ENCODE measurements around the gene ESPNL.

The ESPNL gene

DNA sequence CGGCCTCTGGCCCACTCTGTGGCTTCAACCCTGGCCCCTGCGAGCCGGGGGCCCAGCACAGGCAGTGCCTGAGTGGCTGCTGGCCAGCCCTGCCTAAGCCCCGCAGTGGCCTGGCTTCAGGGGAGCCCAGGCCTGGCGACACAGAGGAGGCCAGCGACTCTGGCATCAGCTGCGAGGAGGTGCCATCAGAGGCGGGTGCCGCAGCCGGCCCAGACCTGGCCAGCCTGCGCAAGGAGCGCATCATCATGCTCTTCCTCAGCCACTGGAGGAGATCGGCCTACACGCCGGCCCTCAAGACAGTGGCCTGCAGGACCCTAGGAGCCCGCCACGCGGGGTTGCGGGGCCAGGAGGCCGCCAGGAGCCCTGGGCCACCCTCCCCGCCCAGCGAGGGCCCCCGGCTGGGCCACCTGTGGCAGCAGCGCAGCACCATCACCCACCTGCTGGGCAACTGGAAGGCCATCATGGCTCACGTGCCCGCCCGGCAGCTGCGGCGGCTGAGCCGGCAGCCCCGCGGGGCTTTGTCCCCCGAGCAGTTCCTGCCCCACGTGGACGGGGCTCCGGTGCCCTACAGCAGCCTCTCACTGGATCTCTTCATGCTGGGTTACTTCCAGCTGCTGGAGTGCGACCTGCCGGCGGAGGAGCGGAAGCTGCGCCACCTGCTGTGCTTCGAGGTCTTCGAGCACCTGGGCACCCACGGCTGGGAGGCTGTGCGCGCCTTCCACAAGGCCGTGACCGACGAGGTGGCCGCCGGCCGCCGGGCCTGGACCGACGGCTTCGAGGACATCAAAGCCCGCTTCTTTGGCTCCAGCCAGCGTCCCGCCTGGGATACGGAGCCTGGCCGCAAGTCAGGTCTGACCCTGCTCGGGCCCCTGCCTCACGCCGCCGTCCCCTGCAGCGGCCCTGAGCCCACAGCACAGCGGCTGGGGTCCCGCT is 30.8 kb downstream of the ESPNL start:
- TF ChIP-seq GATA3 (IDR thresholded peaks at IDR 0.05; ENCODE audit: low read depth, low read length) (no peak), GATA2 (IDR thresholded peaks at IDR 0.05; ENCODE audit: low read depth, low read length) (no peak)

DNA sequence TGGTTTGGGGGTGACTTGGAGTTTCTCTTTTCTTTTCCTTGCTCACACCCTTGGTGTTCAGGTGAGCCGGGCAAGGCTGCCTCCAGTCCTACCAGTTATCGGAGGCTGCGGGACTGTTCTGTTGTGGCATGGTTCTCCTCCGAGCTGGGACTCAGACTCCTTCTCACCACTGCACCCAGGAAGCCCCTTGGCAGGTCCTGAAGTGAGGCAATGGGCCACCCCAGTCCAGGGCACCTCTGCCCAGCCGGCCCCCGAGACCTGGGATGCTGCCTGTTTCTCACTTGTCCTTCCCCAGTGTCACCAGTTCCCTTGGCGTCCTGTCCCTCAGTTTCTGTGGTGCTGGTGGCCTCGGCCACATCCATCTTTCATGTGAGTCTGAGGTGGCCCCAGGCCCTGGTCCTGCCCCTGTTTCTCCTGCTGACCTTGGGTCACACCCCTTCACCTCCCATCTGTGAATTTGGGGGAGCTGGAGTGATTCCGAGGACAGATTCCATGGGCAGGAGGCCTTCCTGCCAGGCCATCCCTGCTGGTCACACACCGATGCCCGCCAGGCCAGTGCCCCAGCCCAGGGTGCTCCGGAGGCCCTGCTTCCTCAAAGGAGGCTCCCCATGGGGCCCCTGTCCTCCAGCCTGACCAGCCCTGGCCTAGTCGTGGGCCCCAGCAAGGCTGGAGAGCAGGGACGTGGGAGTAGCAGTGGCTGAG is 31.8 kb downstream of the ESPNL start:
- TF ChIP-seq GATA3 (IDR thresholded peaks at IDR 0.05; ENCODE audit: low read depth, low read length) (no peak), GATA2 (IDR thresholded peaks at IDR 0.05; ENCODE audit: low read depth, low read length) (no peak)

DNA sequence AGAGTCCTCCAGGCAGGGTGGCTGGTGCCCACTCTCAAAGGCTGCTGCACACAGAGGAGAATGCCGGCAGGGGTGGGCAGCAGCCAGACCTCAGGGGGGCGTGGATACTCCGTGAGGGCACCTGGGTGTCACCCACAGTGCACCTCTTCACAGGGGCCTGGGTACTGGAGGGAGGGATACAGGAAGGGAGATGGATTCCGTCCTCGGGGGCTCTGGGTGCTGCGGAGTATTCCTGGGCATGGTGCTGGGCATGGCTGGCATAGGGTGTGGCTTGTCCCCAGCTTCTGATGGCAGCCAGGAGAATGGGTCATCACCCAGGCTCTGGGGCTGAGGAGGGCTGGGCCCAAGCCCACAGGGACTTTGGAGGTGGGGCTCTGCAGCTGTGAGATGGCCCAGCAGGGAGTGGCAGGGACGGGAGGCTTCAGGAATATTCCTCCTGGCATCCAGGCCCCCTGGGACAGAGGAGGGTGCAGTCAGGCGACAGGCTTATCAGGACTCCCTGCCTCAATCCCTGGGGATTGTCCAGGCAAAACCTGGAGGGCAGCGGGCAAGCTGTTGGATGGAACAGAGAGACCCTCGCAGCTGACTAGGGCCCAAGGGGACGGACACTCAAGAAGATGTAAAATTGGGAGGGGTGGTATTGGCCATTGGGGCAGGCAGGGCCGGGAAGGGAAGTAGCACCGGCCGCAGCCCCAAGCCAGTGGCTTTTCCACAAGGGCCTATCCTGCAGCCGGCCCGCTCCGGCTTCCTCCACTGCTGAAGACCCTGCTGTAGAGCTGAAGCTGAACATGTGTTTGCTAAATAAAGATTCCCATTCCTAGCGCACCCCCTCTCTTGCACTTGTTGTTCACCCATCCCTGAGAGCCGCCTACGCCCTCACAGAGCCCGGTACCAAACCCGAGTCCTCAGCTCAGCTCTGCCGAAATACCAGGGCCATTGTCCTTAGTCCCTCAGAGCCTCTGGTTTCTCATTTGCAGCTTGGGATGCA is 32.6 kb downstream of the ESPNL start:
- TF ChIP-seq GATA2 (IDR thresholded peaks at IDR 0.05; ENCODE audit: low read depth, low read length) (no peak), GATA3 (IDR thresholded peaks at IDR 0.05; ENCODE audit: low read depth, low read length) (no peak)

DNA sequence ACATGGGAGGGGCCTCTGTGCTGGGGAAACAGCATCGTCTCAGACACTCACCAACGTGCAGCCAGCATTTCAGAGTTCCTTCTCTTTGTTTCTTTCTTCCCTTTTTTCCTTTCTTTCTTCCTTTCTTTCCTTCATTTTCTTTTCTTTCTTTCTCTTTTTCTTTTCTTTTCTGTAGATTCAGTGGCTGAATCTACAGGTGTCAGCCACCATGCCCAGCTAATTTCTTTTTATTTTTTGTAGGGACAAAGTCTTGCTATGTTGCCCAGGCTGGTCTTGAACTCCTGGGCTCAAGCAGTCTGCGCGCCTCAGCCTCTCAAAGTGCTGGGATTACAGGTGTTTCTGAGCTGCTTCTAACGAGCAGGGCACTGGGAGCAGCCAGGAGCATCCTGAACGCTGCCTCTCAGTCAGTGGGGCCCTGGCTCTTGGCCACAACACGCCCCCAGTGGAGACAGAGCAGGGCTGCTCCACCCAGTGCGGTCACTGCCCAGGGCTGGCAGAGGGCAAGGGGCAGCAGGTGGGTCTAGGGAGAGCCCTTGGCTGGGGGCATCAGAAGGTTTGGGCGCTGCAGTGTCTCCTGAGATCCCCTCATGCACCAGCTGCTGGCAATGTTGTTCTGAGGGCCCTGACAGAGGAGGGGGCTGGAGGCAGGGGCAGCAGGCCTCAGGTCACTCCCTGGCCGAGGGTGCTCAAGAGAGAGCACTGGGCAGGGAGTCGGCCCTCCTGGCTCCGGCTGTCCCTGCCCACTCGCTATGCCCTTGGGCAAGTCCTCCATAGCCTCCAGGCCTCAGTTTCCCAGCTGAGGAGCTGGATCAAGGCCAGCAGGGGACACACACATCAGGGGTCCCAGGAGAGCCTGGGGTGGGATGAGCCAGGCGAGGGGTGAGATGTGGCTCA is 33.6 kb downstream of the ESPNL start:
- TF ChIP-seq GATA2 (IDR thresholded peaks at IDR 0.05; ENCODE audit: low read depth, low read length) (no peak), GATA3 (IDR thresholded peaks at IDR 0.05; ENCODE audit: low read depth, low read length) (no peak)

DNA sequence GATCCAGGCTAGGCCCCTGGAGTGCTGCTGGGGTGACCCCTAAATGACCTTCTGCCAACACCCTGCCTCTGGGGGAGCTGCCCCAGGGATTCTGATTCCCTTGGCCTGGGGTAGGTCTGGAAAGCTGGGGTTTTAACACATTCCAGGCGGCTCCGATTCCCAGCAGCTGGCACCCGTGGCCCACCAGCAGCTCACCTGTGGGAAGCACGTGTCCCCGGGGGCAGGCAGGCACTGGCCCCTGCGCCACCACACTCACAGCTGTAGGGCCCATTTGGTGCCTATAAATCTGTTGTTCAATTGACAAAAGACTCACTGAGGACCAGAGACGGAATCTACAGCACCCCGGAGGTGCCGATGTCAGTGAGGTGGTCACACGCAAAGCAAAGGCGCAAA is 34.2 kb downstream of the ESPNL start:
- TF ChIP-seq GATA3 (IDR thresholded peaks at IDR 0.05; ENCODE audit: low read depth, low read length) (no peak), GATA2 (IDR thresholded peaks at IDR 0.05; ENCODE audit: low read depth, low read length) (no peak)

DNA sequence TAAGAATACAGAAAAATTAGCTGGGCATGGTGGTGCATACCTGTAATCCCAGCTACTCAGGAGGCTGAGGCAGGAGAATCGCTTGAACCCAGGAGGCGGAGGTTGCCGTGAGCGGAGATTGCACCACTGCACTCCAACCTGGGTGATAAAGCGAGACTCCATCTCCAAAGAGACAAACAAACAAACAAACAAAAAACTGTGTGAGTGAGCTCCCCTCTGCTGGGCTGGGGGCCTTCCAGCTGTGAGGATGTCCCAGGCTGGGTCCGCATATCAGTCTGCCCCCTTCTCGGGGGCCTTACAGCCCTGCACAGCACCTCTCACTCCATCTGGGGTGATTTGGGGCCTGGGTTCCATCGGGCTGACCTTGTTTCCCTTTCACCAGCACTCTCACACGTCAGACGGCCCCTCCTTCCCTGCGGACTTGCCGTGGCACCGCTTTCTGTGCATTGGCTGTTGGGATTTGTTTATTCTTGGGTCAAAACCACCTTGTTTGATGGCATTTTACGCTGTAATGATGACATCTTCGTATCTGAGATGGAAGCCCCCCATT is 35.5 kb downstream of the ESPNL start:
- no peak for TF ChIP-seq GATA3 (IDR thresholded peaks at IDR 0.05; ENCODE audit: low read depth, low read length)
- TF ChIP-seq GATA2 (IDR thresholded peaks at IDR 0.05; ENCODE audit: low read depth, low read length) = no peak

DNA sequence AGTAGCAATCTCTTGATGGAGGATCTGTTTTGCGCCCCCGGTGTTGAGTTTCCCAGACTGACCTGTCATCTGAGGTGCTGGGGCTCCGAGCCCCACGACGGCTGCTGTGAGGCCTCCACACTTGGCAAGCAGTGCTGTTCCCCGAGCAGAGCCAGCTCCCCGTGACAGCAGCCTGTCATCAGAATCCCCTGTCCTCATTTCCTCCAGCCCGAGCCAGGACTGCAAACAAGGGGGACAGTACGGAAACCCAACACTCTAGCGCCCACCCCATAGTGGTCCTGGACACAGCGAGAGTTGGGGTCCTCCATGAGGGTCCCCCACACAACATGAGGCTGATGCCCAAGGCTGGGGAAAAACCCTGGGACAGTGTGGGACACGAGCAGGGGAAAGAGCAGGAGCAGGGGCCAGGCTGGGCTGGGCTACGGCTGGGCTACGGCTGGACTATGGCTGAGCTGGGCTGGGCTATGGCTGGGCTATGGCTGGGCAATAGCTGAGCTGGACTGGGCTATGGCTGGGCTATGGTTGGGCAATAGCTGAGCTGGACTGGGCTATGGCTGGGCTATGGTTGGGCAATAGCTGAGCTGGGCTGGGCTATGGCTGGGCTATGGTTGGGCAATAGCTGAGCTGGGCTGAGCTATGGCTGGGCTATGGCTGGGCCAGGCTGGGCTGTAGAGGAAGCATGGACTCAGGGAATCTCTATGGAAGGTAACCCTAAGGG is 36.8 kb downstream of the ESPNL start:
- no peak for TF ChIP-seq GATA3 (IDR thresholded peaks at IDR 0.05; ENCODE audit: low read depth, low read length)
- TF ChIP-seq GATA2 (IDR thresholded peaks at IDR 0.05; ENCODE audit: low read depth, low read length) = no peak

DNA sequence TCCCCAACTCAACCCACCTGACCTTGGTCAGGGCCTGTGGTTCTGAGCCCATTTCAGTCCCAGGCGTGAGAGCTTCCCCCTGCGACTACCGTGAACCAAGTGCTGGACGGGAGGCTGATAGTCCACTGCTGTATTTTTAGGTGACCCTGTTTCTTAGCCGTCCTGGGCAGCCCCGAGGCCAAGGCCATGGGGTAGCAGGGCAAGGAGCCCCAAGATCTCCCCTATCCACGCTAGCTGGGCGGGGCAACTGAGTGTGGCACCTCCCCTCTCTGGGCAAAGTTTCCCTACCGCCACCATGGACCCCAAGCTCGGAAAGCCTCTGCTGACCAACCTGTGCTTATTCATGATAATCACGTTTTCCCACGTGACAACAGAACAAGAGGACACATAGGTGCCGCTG is 37.7 kb downstream of the ESPNL start:
- no peak for TF ChIP-seq GATA2 (IDR thresholded peaks at IDR 0.05; ENCODE audit: low read depth, low read length)
- TF ChIP-seq GATA3 (IDR thresholded peaks at IDR 0.05; ENCODE audit: low read depth, low read length) = no peak

DNA sequence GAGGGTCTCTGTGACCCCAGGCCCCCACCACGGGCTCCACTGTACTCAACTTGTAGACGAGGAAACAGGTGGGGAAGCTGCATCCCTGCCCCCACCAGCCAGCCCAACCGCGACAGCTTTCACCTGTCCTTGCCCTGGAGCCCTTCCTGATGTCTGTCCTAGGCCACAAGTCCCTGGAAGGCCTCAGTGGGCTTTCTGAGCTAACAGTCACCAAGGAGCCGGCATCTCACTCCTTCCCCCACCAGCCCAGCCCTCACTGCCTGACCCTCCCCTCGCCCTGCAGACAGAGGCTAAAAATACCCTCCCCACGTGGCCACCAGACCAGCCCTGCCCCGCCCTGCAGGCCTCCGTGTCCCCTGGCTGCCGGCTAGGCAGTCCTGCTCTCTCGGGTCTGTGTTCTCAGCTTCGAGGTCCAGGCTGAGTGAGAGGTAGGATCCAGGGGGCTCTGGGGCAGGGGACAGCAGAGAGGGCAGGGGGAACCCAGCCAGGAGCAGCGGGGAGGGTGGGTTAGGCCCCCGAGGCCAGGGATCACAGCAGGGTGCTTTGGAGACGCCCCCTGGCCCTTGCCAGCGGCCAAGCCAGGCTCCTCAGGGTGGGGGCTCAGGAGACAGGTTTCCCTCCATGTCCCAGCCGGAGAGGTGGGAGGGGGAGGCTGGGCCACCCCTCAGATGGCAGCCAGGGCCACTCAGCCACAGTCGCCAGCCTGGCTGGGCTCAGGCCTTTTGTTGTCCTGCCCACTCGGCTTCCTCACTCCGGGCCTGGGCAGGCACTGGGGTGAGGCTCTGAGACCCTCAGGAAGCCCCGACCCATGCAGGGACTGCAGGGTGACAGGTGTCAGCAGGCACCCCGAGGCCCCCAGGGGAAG is 38.4 kb downstream of the ESPNL start, which contains the start of gene KLHL30:
Gene KLHL30, plus strand, starts transcription at position 338 of the 865 bp plus-strand sequence. CDS start 2,087 bp downstream, outside the sequence.
- no peak for TF ChIP-seq GATA3 (IDR thresholded peaks at IDR 0.05; ENCODE audit: low read depth, low read length)
- TF ChIP-seq GATA2 (IDR thresholded peaks at IDR 0.05; ENCODE audit: low read depth, low read length) = no peak

DNA sequence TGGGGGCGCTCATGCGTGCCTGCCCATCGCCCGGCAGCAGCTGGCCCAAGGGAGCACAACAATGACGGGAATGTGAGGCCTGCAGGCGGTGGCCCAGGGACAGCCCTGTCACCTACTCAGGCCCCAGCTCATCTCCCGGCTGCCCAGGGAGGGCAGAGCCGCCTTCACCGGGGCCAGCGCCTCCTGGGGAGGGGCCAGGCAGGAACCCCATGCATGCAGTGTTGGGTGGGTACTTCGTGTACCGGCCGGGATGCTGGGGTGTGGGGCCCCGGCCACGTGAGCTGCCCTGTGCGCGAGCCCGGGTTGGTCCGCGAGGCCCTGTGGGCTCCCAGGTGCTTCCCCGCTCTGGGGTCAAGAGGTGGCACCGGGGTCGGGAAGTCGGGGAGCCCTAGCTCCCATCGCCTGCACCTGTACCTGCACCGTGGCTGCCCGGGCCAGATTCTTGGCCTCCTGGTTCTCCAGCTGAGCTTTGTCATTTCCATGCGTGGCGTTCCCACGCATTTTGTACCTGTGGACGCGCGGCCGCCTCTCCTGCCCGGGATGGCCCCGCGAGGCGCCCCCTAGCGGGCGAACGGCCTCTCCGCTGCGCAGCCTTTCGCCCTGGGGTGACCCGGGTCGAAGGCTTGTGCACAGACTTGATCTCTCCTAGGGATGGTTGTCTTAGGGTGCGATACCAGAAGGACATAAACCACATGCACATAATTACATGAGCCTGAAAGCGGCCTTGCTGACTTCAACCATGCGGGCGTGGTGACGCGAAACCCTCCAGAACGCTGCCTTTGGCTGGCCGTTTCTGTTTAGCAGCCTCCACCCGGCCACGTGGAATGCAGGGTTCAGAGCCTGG is 39.3 kb downstream of the ESPNL start:
- TF ChIP-seq GATA3 (IDR thresholded peaks at IDR 0.05; ENCODE audit: low read depth, low read length) (no peak), GATA2 (IDR thresholded peaks at IDR 0.05; ENCODE audit: low read depth, low read length) (no peak)
